AG09309 (cell line): Measurements from ENCODE around the gene RFX2.

Experiments
- DNase-seq: peaks from one replicate; pipeline ENCODE4 v3.0.0-alpha.2; 2010; ENCODE audit warnings: low read depth
- H3K4me3 ChIP-seq: 2 replicates; pipeline ENCODE4 v1.5.1; 2011; ENCODE audit warnings: mild to moderate bottlenecking, low read depth, low read length, moderate library complexity; ENCODE audit not compliant: control insufficient read depth
- CTCF ChIP-seq: IDR thresholded peaks from 2 replicates; pipeline ENCODE4 v1.5.1; 2011; ENCODE audit warnings: mild to moderate bottlenecking, low read depth, low read length, inconsistent platforms; ENCODE audit not compliant: insufficient read depth, control insufficient read depth; ENCODE audit errors: missing control alignments

The RFX2 gene

DNA sequence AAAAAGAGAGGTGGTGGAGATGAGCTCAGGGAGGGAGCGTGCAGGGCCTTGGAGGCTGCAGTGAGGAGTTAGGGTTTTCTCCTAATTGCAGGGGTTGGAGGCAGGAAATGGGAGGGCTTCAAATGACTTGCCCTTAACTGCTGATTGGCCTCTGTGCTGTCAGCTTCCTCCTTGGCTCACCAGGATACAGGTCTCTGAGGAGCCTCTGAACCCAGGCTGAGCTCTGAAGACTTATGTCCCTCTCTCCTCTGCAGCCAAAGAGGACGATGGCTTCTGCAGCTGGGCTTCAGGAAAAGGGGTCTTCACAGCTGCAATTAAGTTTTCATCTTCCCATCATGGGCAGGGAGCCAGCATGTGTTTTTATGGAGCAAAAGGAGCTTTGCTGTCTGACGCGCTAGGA lies 125.7 kb downstream of the RFX2 start:
- H3K4me3 ChIP-seq, result no peak overlapping the region
- no peak for TF ChIP-seq CTCF
- no peak for DNase-seq

DNA sequence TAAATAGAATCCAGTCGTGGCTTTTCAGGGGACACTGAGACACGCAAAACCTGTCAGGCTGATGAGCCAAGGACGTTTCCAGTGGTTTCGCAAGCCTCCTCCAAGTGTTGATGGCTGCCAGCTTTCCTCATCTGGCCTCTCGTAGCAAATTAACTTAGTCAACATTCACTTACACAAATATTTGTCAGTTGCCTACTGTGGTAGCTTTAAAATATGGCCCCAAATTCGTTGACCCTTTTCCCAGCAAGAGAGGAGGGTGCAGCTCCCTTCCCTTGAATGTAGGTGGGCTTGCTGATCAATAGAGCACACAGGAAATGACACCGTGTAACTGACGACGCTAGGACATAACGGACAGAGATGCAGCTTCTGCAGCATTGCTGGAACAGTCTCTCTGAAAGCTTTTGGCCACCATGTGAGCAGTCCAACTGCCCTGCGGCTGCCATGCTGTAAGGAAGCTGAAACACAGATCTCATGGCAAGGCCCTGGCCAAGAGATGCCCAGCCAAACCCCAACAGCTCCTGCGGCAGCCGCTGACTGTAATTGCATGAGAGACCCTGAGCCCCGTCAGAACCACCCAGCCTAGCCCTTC lies 126.8 kb downstream of the RFX2 start:
- no peak for TF ChIP-seq CTCF
- H3K4me3 ChIP-seq, result no peak overlapping the region
- DNase-seq, result no peak

GRCh38 chr19:5978606-5979552 lies 131.4 kb downstream of the RFX2 start:
- TF ChIP-seq CTCF, result no peak

GRCh38 chr19:5977785-5978605 lies 132.3 kb downstream of the RFX2 start, which contains the start of gene RANBP3:
TSS of gene RANBP3 (minus strand) at chr19:5978140. CDS start at chr19:5978082, 58 bp downstream.
- peak within 1 kb of the TSS; percentile 89 for H3K4me3 ChIP-seq
- no peak for TF ChIP-seq CTCF
- peak; percentile 97 for DNase-seq

More at GRCh38 chr19:5978606-5979552, 131.4 kb downstream of the RFX2 start:
- peak overlapping the region; percentile 86 for H3K4me3 ChIP-seq
- no peak for DNase-seq

DNA sequence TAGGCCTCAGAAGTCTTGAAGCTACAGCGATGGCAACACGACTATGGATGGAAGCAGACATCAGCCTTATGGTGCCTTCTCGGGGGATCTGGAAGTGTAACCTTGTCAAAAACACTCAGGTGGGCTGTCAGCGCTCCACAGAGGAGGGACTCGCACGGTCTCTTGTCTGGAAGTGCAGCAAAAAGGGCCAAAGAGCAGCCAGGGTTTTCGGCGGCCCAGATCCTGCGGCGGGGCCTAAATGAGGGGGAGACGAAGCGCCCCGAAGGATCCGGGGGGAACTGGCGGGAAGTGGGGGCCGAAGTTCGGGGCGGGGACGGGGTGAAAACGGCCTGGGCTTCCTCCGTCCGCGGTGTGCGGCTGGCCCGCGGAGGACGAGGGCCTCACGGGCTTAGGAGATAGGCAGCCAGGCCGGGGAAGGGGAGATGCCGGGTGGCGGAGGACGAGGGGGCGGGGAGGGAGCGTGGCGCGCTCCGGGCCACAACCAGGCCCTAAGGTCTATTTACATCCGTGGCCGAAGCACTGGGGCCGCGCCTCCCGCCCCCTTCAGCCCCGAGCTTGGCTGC lies 133.0 kb downstream of the RFX2 start:
- H3K4me3 ChIP-seq, result peak overlapping the region; percentile 89
- no peak for DNase-seq
- TF ChIP-seq CTCF, result no peak

DNA sequence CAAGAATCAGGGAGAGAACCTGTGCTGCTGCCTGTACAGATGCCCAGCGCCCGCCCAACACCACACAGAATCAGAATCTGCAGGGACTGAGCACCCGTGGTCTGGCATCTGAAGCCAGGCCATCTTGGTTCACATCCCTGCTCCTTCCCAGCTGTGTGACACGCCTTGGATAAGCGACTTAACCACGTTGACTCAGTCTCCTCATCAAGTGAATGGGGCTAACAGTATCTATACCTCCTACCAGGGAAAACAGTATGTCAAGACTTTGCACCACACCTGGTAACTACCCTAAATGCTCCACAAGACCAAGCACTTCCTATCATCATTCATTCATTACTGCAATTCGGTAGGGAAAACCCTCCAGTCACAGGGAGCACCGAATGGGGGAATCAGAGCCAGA lies 133.5 kb downstream of the RFX2 start:
- no peak for TF ChIP-seq CTCF
- DNase-seq, result no peak
- peak overlapping the region; percentile 89 for H3K4me3 ChIP-seq
